IMR-90 (cell line): ENCODE data around the gene RGS3. TPM values are rescaled to one million over a fixed set of nuclear protein-coding genes. Genes with fewer than 3 reads are reported as not detected.

Source experiments
- ATAC-seq: fragments of 200-7000 bp; cut with Tn5 transposase; 2 replicates; pipeline ENCODE4 v1.9.1; 2020; ENCODE audit warnings: low read depth, mild to moderate bottlenecking, moderate library complexity
- BruUV-seq: library from RNA; stranded (reverse); fragments of 400-500 nt; replicated peaks from 2 replicates; lab custom pipeline; 2021; lab: Mats Ljungman, UMichigan
- CTCF ChIA-PET: fragments of 300-600 bp; formaldehyde crosslinking; extraction: SDS; loops from one replicate; lab custom pipeline; 2021; ENCODE audit warnings: antibody characterized with exemption; lab: Yijun Ruan, JAX
- POLR2A ChIA-PET: fragments of 300-600 bp; sonication (Branson Sonifier 250); formaldehyde crosslinking; loops from one replicate; lab custom pipeline; 2022; ENCODE audit warnings: antibody characterized with exemption; ENCODE audit not compliant: unreplicated experiment; lab: Charles Lee
- DNase-seq: peaks from one replicate; pipeline ENCODE4 v3.0.0; 2013
- H2AFZ ChIP-seq: replicated peaks from 2 replicates; pipeline ENCODE3; 2013; ENCODE audit warnings: low read length, mild to moderate bottlenecking; ENCODE audit not compliant: poor library complexity
- H2AK5ac ChIP-seq: 2 replicates; pipeline ENCODE4 v1.6.1; 2013; ENCODE audit warnings: low read depth, low read length, inconsistent platforms
- H2AK9ac ChIP-seq: replicated peaks from 2 replicates; pipeline ENCODE3; 2013; ENCODE audit warnings: mild to moderate bottlenecking, low read depth, low read length, moderate library complexity; ENCODE audit not compliant: poor library complexity
- H2BK120ac ChIP-seq: 2 replicates; pipeline ENCODE4 v1.6.1; 2013; ENCODE audit warnings: low read depth, low read length, inconsistent platforms
- H2BK15ac ChIP-seq: 3 replicates; pipeline ENCODE4 v1.6.1; 2013; ENCODE audit warnings: low read depth, low read length, inconsistent platforms
- H2BK20ac ChIP-seq: 2 replicates; pipeline ENCODE4 v1.6.1; 2013; ENCODE audit warnings: low read depth, mild to moderate bottlenecking, inconsistent platforms, low read length, moderate library complexity
- H2BK5ac ChIP-seq: 2 replicates; pipeline ENCODE4 v1.6.1; 2013; ENCODE audit warnings: mild to moderate bottlenecking, low read depth, low read length, inconsistent platforms; ENCODE audit not compliant: poor library complexity, severe bottlenecking
- H3K14ac ChIP-seq: replicated peaks from 2 replicates; pipeline ENCODE4 v1.6.1; 2013; ENCODE audit warnings: low read depth, low read length, inconsistent platforms
- H3K18ac ChIP-seq: 2 replicates; pipeline ENCODE4 v1.6.1; 2013; ENCODE audit warnings: low read depth, low read length, control low read depth
- H3K23ac ChIP-seq: 2 replicates; pipeline ENCODE4 v1.6.1; 2013; ENCODE audit warnings: low read depth, low read length, inconsistent platforms
- H3K27ac ChIP-seq: 2 replicates; pipeline ENCODE4 v1.5.1; 2013; ENCODE audit warnings: mild to moderate bottlenecking, control low read depth, low read length; ENCODE audit not compliant: insufficient read depth
- H3K27me3 ChIP-seq: 2 replicates; pipeline ENCODE4 v1.6.1; 2013; ENCODE audit warnings: low read length; ENCODE audit not compliant: control insufficient read depth, insufficient read depth
- H3K36me3 ChIP-seq: 2 replicates; pipeline ENCODE4 v1.6.1; 2013; ENCODE audit warnings: low read length, mixed read lengths; ENCODE audit not compliant: control insufficient read depth, insufficient read depth
- H3K4ac ChIP-seq: 2 replicates; pipeline ENCODE4 v1.6.1; 2013; ENCODE audit warnings: low read depth, low read length, inconsistent platforms
- H3K4me1 ChIP-seq: 2 replicates; pipeline ENCODE4 v1.6.1; 2013; ENCODE audit warnings: low read length, mixed read lengths; ENCODE audit not compliant: control insufficient read depth, insufficient read depth
- H3K4me2 ChIP-seq: 2 replicates; pipeline ENCODE4 v1.6.1; 2013; ENCODE audit warnings: low read depth, mild to moderate bottlenecking, control low read depth, low read length, moderate library complexity
- H3K4me3 ChIP-seq: 2 replicates; pipeline ENCODE4 v1.5.1; 2013; ENCODE audit warnings: low read depth, mild to moderate bottlenecking, control low read depth, low read length, moderate library complexity; ENCODE audit not compliant: insufficient read depth
- H3K56ac ChIP-seq: 2 replicates; pipeline ENCODE4 v1.6.1; 2013; ENCODE audit warnings: low read length, inconsistent platforms; ENCODE audit not compliant: insufficient read depth; ENCODE audit errors: extremely low read depth
- H3K79me1 ChIP-seq, 2 experiments: 2 replicates each; pipeline ENCODE4 v1.6.1; 2013; ENCODE audit warnings: low read length in 2 of 2, inconsistent platforms in 1 of 2, low read depth in 1 of 2
- H3K9ac ChIP-seq: 2 replicates; pipeline ENCODE4 v1.6.1; 2013; ENCODE audit warnings: low read depth, low read length, control low read depth
- H3K9me1 ChIP-seq: 2 replicates; pipeline ENCODE4 v1.6.1; 2013; ENCODE audit warnings: low read length, inconsistent platforms; ENCODE audit not compliant: insufficient read depth
- H3K9me3 ChIP-seq: 2 replicates; pipeline ENCODE4 v1.6.1; 2013; ENCODE audit warnings: low read length; ENCODE audit not compliant: control insufficient read depth, insufficient read depth
- H4K20me1 ChIP-seq: 2 replicates; pipeline ENCODE4 v1.6.1; 2013; ENCODE audit warnings: low read length, inconsistent platforms; ENCODE audit not compliant: insufficient read depth
- H4K5ac ChIP-seq: 2 replicates; pipeline ENCODE4 v1.6.1; 2013; ENCODE audit warnings: mild to moderate bottlenecking, low read depth, low read length, control low read depth
- H4K8ac ChIP-seq, 2 experiments: 2 replicates each; pipeline ENCODE4 v1.6.1; 2013; ENCODE audit warnings: low read depth in 2 of 2, low read length in 2 of 2, control low read depth in 1 of 2, inconsistent platforms in 1 of 2
- H4K91ac ChIP-seq: 2 replicates; pipeline ENCODE4 v1.6.1; 2013; ENCODE audit warnings: low read depth, low read length, inconsistent platforms; ENCODE audit not compliant: insufficient read depth
- CEBPB ChIP-seq: IDR thresholded peaks from 2 replicates; pipeline ENCODE4 v1.6.1; 2012; ENCODE audit warnings: low read depth, low read length, improper control_type of control experiment
- CHD1 ChIP-seq: IDR thresholded peaks from 2 replicates; pipeline ENCODE4 v1.6.1; 2012; ENCODE audit warnings: low read depth, low read length, improper control_type of control experiment
- MAFK ChIP-seq: IDR thresholded peaks from 2 replicates; pipeline ENCODE4 v1.6.1; 2012; ENCODE audit warnings: low read depth, low read length, improper control_type of control experiment
- MAZ ChIP-seq: IDR thresholded peaks from 2 replicates; pipeline ENCODE4 v1.6.1; 2012; ENCODE audit warnings: low read depth, mild to moderate bottlenecking, low read length, improper control_type of control experiment, moderate library complexity, borderline replicate concordance
- NFE2L2 ChIP-seq: fragments of 150-350 bp; IDR thresholded peaks from 2 replicates; pipeline ENCODE4 v1.6.1; 2016; ENCODE audit warnings: low read depth, mild to moderate bottlenecking, low read length
- RAD21 ChIP-seq: IDR thresholded peaks from 2 replicates; pipeline ENCODE4 v1.6.1; 2012; ENCODE audit warnings: low read length, improper control_type of control experiment
- WGBS, 2 experiments: methylation state at CpG; one replicate each; pipeline versions ENCODE4 v1.1.5 to v1.1.7; 2013; ENCODE audit warnings: missing lambda C conversion rate in 2 of 2; ENCODE audit not compliant: insufficient read length in 1 of 2; ENCODE audit errors: extremely low coverage in 2 of 2; 5-methylcytosine and 5-hydroxymethylcytosine counted together
- dilution Hi-C: fragments of 300-500 bp; cut with HindIII; formaldehyde crosslinking; loops from one replicate; pipeline ENCODE4 v1.14.3; 2018; ENCODE audit warnings: low sequenced_read_pairs; ENCODE audit not compliant: unreplicated experiment
- in situ Hi-C: fragments of 300-500 bp; cut with MboI; formaldehyde crosslinking; loops from 3 replicates; pipeline ENCODE4 v1.14.3; 2019; ENCODE audit warnings: low sequenced_read_pairs, inconsistent platforms, mixed read lengths
- intact Hi-C: fragments of 100-400 bp; cut with micrococcal nuclease; formaldehyde crosslinking; loops from 2 replicates; pipeline ENCODE4 v1.10.0; 2022
- polyA plus RNA-seq, 3 experiments: library from polyadenylated mRNA; depleted of rRNA; stranded (reverse); fragments of >200 nt; gene quantifications; 2 replicates each; pipeline ENCODE4 v1.2.3, GENCODE V29; 2012; ENCODE audit warnings: low replicate concordance in 1 of 3
- total RNA-seq: library from RNA; depleted of rRNA; stranded (reverse); fragments of >200 nt; gene quantifications from 2 replicates; pipeline ENCODE4 v1.2.3, GENCODE V29; 2012
- TF ChIP-seq, protein P1 (sequence below): fragments of 150-350 bp; IDR thresholded peaks from 2 replicates; pipeline ENCODE4 v1.6.1; 2017; ENCODE audit warnings: mild to moderate bottlenecking, antibody characterized with exemption, low read length, low read depth
- TF ChIP-seq, protein P2 (sequence below): conservative IDR thresholded peaks from 2 replicates; pipeline ENCODE4 v1.5.1; 2012; ENCODE audit warnings: mild to moderate bottlenecking, low read depth, low read length, improper control_type of control experiment

RGS3 gene
- total and polyA plus RNA-seq, 2 of the 4 experiments (the other 2 are of a cell fraction) = 51.8 to 65.6 TPM

DNA sequence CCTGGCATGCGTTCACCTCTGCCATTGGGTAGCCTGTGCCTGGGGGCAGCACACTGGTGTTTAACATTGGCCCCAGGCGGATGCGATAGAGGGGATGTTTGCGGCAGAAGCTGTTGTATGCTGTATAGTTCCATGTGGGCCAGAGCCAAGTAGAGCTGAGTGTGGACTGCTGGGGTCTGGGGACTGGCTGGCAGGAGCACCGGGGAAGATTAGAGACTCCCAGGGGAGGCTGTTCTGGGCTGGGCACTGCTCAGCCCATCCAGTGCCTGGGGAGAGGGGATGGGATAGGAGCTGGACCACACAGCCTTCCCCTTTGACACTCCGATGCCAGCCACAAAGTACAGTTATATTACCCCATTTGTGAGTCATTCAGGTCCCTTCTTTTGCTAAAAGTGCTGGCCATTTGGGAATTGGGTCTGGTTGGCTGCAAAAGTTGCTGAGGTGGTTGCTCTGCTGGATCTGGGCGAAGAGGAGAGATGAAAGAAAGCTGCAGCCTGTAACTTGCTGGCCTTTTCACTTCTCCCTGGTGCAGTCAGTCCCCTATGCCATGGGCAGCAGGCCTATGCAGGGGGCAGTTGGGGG lies 73.8 kb downstream of the RGS3 start:
- ATAC-seq = no peak
- H3K23ac ChIP-seq = no peak overlapping the region
- H3K18ac ChIP-seq = no peak overlapping the region
- no peaks in the 10 kb centered on the region for H4K20me1 ChIP-seq
- no peak overlapping the region for H4K8ac ChIP-seq
- no peak overlapping the region for H3K4me2 ChIP-seq
- H3K27me3 ChIP-seq = no peaks in the 10 kb centered on the region
- no peaks in the 10 kb centered on the region for H3K9me3 ChIP-seq
- H4K91ac ChIP-seq = no peak overlapping the region
- no peaks in the 10 kb centered on the region for H3K4me1 ChIP-seq
- no peaks in the 10 kb centered on the region for H3K79me1 ChIP-seq
- ChIA-PET POLR2A (no interaction called here), CTCF (no interaction called here)
- WGBS, 2 experiments = 82% methylated on average over 5 of the region's 7 CpGs; no CpG with 5 or more reads in 1 of the 2 experiments
- BruUV-seq = no TSS peak
- no peak overlapping the region for H3K4me3 ChIP-seq
- no peak overlapping the region for H3K4ac ChIP-seq
- no peak overlapping the region for H3K27ac ChIP-seq
- no peak overlapping the region for H3K9ac ChIP-seq
- H2AK9ac ChIP-seq = no peak overlapping the region
- no peak overlapping the region for H2BK5ac ChIP-seq
- no peak overlapping the region for H2BK20ac ChIP-seq
- in situ Hi-C loops (no loop called here), intact Hi-C loops (no loop called here), dilution Hi-C loops (no loop called here)
- no peak for TF ChIP-seq RAD21
- TF ChIP-seq, protein P1, sequence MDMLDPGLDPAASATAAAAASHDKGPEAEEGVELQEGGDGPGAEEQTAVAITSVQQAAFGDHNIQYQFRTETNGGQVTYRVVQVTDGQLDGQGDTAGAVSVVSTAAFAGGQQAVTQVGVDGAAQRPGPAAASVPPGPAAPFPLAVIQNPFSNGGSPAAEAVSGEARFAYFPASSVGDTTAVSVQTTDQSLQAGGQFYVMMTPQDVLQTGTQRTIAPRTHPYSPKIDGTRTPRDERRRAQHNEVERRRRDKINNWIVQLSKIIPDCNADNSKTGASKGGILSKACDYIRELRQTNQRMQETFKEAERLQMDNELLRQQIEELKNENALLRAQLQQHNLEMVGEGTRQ = no peak
- TF ChIP-seq, protein P2, sequence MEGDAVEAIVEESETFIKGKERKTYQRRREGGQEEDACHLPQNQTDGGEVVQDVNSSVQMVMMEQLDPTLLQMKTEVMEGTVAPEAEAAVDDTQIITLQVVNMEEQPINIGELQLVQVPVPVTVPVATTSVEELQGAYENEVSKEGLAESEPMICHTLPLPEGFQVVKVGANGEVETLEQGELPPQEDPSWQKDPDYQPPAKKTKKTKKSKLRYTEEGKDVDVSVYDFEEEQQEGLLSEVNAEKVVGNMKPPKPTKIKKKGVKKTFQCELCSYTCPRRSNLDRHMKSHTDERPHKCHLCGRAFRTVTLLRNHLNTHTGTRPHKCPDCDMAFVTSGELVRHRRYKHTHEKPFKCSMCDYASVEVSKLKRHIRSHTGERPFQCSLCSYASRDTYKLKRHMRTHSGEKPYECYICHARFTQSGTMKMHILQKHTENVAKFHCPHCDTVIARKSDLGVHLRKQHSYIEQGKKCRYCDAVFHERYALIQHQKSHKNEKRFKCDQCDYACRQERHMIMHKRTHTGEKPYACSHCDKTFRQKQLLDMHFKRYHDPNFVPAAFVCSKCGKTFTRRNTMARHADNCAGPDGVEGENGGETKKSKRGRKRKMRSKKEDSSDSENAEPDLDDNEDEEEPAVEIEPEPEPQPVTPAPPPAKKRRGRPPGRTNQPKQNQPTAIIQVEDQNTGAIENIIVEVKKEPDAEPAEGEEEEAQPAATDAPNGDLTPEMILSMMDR = no peak
- no peak for TF ChIP-seq CEBPB
- no peak for TF ChIP-seq MAZ
- TF ChIP-seq CHD1 = no peak
- no peak for TF ChIP-seq NFE2L2
- no peak for TF ChIP-seq MAFK
- H2AFZ ChIP-seq = no peak overlapping the region
- no peak overlapping the region for H2BK15ac ChIP-seq
- DNase-seq = no peak
- no peak overlapping the region for H2BK120ac ChIP-seq
- H3K36me3 ChIP-seq = no peaks in the 10 kb centered on the region
- H3K14ac ChIP-seq = no peak overlapping the region
- H4K5ac ChIP-seq = no peak overlapping the region
- no peak overlapping the region for H2AK5ac ChIP-seq
- H3K56ac ChIP-seq = no peak overlapping the region
- no peaks in the 10 kb centered on the region for H3K9me1 ChIP-seq
